GM18517 (cell line): ENCODE measurements around the gene ZNF669.

Source experiments
- ATAC-seq: cut with Tn5 transposase; IDR thresholded peaks from one replicate; pipeline ENCODE4 v1.9.1; 2021; ENCODE audit warnings: mild to moderate bottlenecking, moderate library complexity; ENCODE audit not compliant: unreplicated experiment

The ZNF669 gene

GRCh38 chr1:247077213-247077612, 26.9 kb downstream of the ZNF669 start:
- ATAC-seq = no peak

GRCh38 chr1:247070645-247071044, 33.5 kb downstream of the ZNF669 start:
- no peak for ATAC-seq

- no peak for ATAC-seq
These were observed 39.9 kb downstream of the ZNF669 start for GRCh38 chr1:247064304-247064703.

GRCh38 chr1:247060771-247061170, 43.4 kb downstream of the ZNF669 start:
- ATAC-seq = no peak

GRCh38 chr1:247056071-247056470, 48.1 kb downstream of the ZNF669 start:
- ATAC-seq = no peak

- ATAC-seq = no peak
These were observed 49.2 kb downstream of the ZNF669 start for GRCh38 chr1:247054992-247055415.
